K562 (cell line): Measurements from ENCODE around the gene SCUBE1. TPM values are rescaled to one million over a fixed set of nuclear protein-coding genes. Genes with fewer than 3 reads are reported as not detected.

Experiments used
- ATAC-seq: fragments of 200-7000 bp; cut with Tn5 transposase; 3 replicates; pipeline ENCODE4 v1.9.1; 2020; ENCODE audit warnings: moderate library complexity
- BruUV-seq: library from RNA; stranded (reverse); fragments of 400-500 nt; replicated peaks from 2 replicates; lab custom pipeline; 2021; lab: Mats Ljungman, UMichigan
- CTCF ChIA-PET: fragments of 300-600 bp; formaldehyde crosslinking; extraction: SDS; loops from one replicate; lab custom pipeline; 2021; ENCODE audit warnings: low intra/inter-chr PET ratio; lab: Yijun Ruan, JAX
- POLR2A ChIA-PET: fragments of 300-600, 350-650 bp; sonication (Branson Sonifier 250); formaldehyde crosslinking; extraction: SDS; loops from one replicate; lab custom pipeline; 2021; ENCODE audit warnings: antibody characterized with exemption, inconsistent platforms; lab: Yijun Ruan, JAX
- DNase-seq, 4 experiments: peaks; one replicate each; pipeline versions ENCODE4 v3.0.0 to v3.0.0-alpha.2; 2011 to 2018; ENCODE audit warnings: low spot score in 3 of 4, mixed read lengths in 3 of 4; ENCODE audit errors: extremely low read depth in 1 of 4
- FAIRE-seq: peaks from 2 replicates; lab custom pipeline; 2011; peaks lifted over from hg19 to GRCh38; lab: Jason Lieb, UNC
- H2AFZ ChIP-seq: 2 replicates; pipeline ENCODE4 v1.6.0; 2011; ENCODE audit warnings: low read depth, low read length, control low read depth, inconsistent platforms
- H3K27ac ChIP-seq: fragments of 200-600 bp; 3 replicates; pipeline ENCODE4 v1.8.0; 2011; ENCODE audit warnings: low read depth, mild to moderate bottlenecking, control low read depth, inconsistent platforms, low read length, moderate library complexity, mixed read lengths; ENCODE audit errors: extremely low read depth
- H3K27me3 ChIP-seq, 2 experiments: fragments of 300-600 bp in 1 of 2; 2 replicates in 1 of 2; 3 replicates in 1 of 2; pipeline versions ENCODE4 v1.6.0 to v1.8.0; 2011; ENCODE audit warnings: inconsistent platforms in 2 of 2, low read length in 2 of 2, mild to moderate bottlenecking in 1 of 2, mixed read lengths in 1 of 2, moderate library complexity in 1 of 2; ENCODE audit not compliant: control insufficient read depth in 2 of 2, insufficient read depth in 2 of 2
- H3K36me3 ChIP-seq: fragments of 300-600 bp; 3 replicates; pipeline ENCODE4 v1.8.0; 2011; ENCODE audit warnings: mild to moderate bottlenecking, low read length, inconsistent platforms; ENCODE audit not compliant: control insufficient read depth, insufficient read depth
- H3K4me1 ChIP-seq, 2 experiments: fragments of 200-600 bp in 1 of 2; replicated peaks in 1 of 2; 2 replicates in 1 of 2; 3 replicates in 1 of 2; pipeline versions ENCODE4 v1.5.1 to v1.8.0; 2011; ENCODE audit warnings: inconsistent platforms in 2 of 2, low read length in 2 of 2, mild to moderate bottlenecking in 1 of 2, mixed read lengths in 1 of 2, moderate library complexity in 1 of 2; ENCODE audit not compliant: control insufficient read depth in 2 of 2, insufficient read depth in 2 of 2
- H3K4me2 ChIP-seq: 2 replicates; pipeline ENCODE4 v1.6.1; 2011; ENCODE audit warnings: low read length, control low read depth, inconsistent platforms, mixed read lengths; ENCODE audit not compliant: insufficient read depth
- H3K4me3 ChIP-seq: fragments of 200-600 bp; sonication (generic), shearing (Covaris generic); 2 replicates; pipeline ENCODE4 v1.5.1; 2016; ENCODE audit warnings: control low read depth, inconsistent platforms
- H3K79me2 ChIP-seq: fragments of 200-600 bp; 3 replicates; pipeline ENCODE4 v1.8.0; 2011; ENCODE audit warnings: low read length, inconsistent platforms; ENCODE audit not compliant: control insufficient read depth, insufficient read depth
- H3K9ac ChIP-seq, 2 experiments: 2 replicates each; pipeline versions ENCODE4 v1.6.0 to v1.6.1; 2011; ENCODE audit warnings: low read depth in 2 of 2, low read length in 2 of 2, control low read depth in 1 of 2, inconsistent platforms in 1 of 2, mild to moderate bottlenecking in 1 of 2, mixed read lengths in 1 of 2; ENCODE audit not compliant: insufficient read depth in 1 of 2
- H3K9me1 ChIP-seq: one replicate; pipeline ENCODE4 v1.6.0; 2011; ENCODE audit warnings: inconsistent platforms, mild to moderate bottlenecking, low read length, moderate library complexity; ENCODE audit not compliant: control insufficient read depth, insufficient read depth
- H3K9me3 ChIP-seq: replicated peaks from 2 replicates; pipeline ENCODE4 v1.5.1; 2011; ENCODE audit warnings: low read depth, low read length, inconsistent platforms; ENCODE audit not compliant: control insufficient read depth, insufficient read depth
- H4K20me1 ChIP-seq: replicated peaks from 2 replicates; pipeline ENCODE4 v1.6.1; 2011; ENCODE audit warnings: low read length, inconsistent platforms, mixed read lengths; ENCODE audit not compliant: control insufficient read depth, insufficient read depth
- CBX3 ChIP-seq, 2 experiments: IDR thresholded peaks; 1 replicate in 1 of 2; 2 replicates in 1 of 2; pipeline ENCODE4 v1.6.1; 2012; ENCODE audit warnings: inconsistent platforms in 2 of 2, low read length in 2 of 2, borderline replicate concordance in 1 of 2, control low read depth in 1 of 2
- CCNT2 ChIP-seq: IDR thresholded peaks from 2 replicates; pipeline ENCODE4 v1.6.1; 2011; ENCODE audit warnings: borderline replicate concordance, low read depth, mild to moderate bottlenecking, moderate library complexity, mixed read lengths, low read length; ENCODE audit not compliant: insufficient read length; ENCODE audit errors: extremely low read depth
- PHB2 ChIP-seq: fragments of 450-650 bp; IDR thresholded peaks from 2 replicates; pipeline ENCODE4 v1.6.1; 2017; ENCODE audit warnings: low read depth
- POLR2G ChIP-seq: fragments of 200-400 bp; formaldehyde crosslinking; IDR thresholded peaks from 2 replicates; pipeline ENCODE4 v1.6.1; 2017; ENCODE audit warnings: low read depth, mild to moderate bottlenecking, antibody characterized with exemption, low read length, moderate library complexity
- RBFOX2 ChIP-seq: fragments of 200-400 bp; formaldehyde crosslinking; IDR thresholded peaks from 2 replicates; pipeline ENCODE4 v1.6.1; 2017; ENCODE audit warnings: low read depth, mild to moderate bottlenecking, low read length, moderate library complexity
- WGBS: fragments of 100-300 bp; shearing (Covaris generic); methylation state at CpG from one replicate; pipeline ENCODE4 v1.1.6; 2016; ENCODE audit warnings: low coverage, mixed read lengths; ENCODE audit not compliant: insufficient coverage; ENCODE audit errors: missing lambda C conversion rate; 5-methylcytosine and 5-hydroxymethylcytosine counted together
- in situ Hi-C: fragments of 300-500 bp; cut with MboI; formaldehyde crosslinking; loops from 4 replicates; pipeline ENCODE4 v1.15.0; 2018; ENCODE audit warnings: inconsistent platforms, mixed read lengths
- intact Hi-C: fragments of 100-400 bp; cut with micrococcal nuclease; formaldehyde crosslinking; loops from 2 replicates; pipeline ENCODE4 v1.14.2; 2022
- polyA plus RNA-seq, 8 experiments: library from polyadenylated mRNA; depleted of rRNA in 4 of 8; stranded (reverse) in 5 of 8; unstranded in 3 of 8; fragments of >200 nt; fragmentation: Nextera tagmentation in 2 of 8; fragmentation: Illumina TruSeq in 1 of 8; extraction: Ambion mirVana in 2 of 8; extraction: Trizol in 1 of 8; gene quantifications; 2 replicates each; pipeline versions ENCODE4 v1.2.1 to v1.2.3, GENCODE V29; 2011 to 2014; ENCODE audit warnings: inconsistent platforms in 1 of 8, missing spikeins in 1 of 8
- total RNA-seq, 7 experiments: library from RNA; depleted of rRNA in 6 of 7; stranded (reverse); fragments of >200 nt in 6 of 7; fragmentation: Illumina TruSeq in 2 of 7; extraction: Trizol in 2 of 7; gene quantifications; 2 replicates each; pipeline versions ENCODE4 v1.2.1 to v1.2.3, GENCODE V29; 2011 to 2021; ENCODE audit warnings: low replicate concordance in 1 of 7
- TF ChIP-seq, protein P1 (sequence below): fragments of 250-450 bp; sonication (Bioruptor Pico); IDR thresholded peaks from 2 replicates; pipeline ENCODE4 v1.4.0; 2020; ENCODE audit warnings: mild to moderate bottlenecking, moderate library complexity
- TF ChIP-seq, protein P2 (sequence below): sonication (generic); formaldehyde crosslinking; IDR thresholded peaks from 2 replicates; pipeline ENCODE4 v1.8.0; 2022; ENCODE audit warnings: mild to moderate bottlenecking, missing genetic modification reagents

SCUBE1 gene
- total and polyA plus RNA-seq, 9 of the 15 experiments (the other 6 are each of a cell fraction or from before 2014, with no cell fraction given) = 0.03 to 0.47 (median 0.29) TPM; not detected in 6

DNA sequence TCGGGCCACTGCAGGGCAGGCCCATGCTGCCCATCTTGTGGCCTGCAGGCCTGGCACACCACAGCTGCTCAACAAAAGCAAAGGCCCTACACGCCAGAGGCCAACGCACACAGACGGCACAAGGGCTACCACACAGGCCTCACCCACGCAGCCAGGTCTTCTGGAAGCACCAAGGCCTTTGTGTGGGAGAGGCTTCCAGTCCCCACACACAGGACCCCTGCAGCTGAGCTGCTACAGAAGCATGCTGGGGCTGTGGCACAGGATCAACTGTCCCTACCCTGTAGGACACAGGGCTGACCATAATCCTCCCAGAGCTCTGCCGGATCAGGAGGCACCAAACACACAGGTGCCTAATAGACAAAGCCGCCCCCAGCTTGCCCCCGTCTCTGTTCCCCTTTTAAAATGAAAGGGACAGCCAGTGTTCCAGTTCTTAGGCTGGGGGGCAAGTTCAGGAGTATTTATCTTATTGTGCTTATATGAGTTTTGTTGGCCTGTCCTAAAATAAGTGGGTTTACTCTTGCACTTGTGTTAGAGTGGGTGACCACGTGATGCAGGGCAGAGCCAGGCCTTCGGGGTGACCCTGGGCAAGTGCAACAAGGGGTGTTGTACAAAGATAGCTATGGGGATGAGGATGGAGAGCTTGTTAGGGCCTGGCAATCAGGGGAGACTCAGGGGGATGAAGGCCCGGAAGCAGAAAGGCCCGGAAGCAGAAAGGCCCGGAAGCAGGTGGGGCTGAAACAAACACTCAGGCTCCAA lies 161.7 kb downstream of the SCUBE1 start:
- intact Hi-C loops = no loop called here
- H4K20me1 ChIP-seq = no peaks in the 10 kb centered on the region
- H3K27me3 ChIP-seq = no peaks in the 10 kb centered on the region
- peak overlapping the region in 1 of 2 experiments; percentile 81; a peak in 1 of 4 replicates for H3K9ac ChIP-seq
- ChIA-PET CTCF (no interaction called here), POLR2A (interaction anchor here (1.0 kb wide), 1 partner anchor 182 kb away, joined by 3 read pairs; no protein-coding TSS in a partner anchor)
- no peak for FAIRE-seq
- H3K36me3 ChIP-seq = peaks cover 64% of the 10 kb centered on the region
- H3K4me1 ChIP-seq = peaks cover 23 to 50% of the 10 kb centered on the region in 2 experiments; a peak in 4 of 5 replicates
- H3K9me1 ChIP-seq = no peaks in the 10 kb centered on the region
- DNase-seq = no peak
- no TSS peak for BruUV-seq
- no peak for ATAC-seq
- H2AFZ ChIP-seq = no peak overlapping the region
- 89% methylated on average over 8 of the region's 13 CpGs for WGBS
- TF ChIP-seq PHB2 = no peak
- TF ChIP-seq POLR2G = peak; percentile 13; the same call in 1 of the 2 replicates
- TF ChIP-seq CBX3 (IDR thresholded peaks at IDR 0.05; ENCODE audit: borderline replicate concordance in 1 of 2, low read length in 2 of 2) = no peak
- TF ChIP-seq, protein P1, sequence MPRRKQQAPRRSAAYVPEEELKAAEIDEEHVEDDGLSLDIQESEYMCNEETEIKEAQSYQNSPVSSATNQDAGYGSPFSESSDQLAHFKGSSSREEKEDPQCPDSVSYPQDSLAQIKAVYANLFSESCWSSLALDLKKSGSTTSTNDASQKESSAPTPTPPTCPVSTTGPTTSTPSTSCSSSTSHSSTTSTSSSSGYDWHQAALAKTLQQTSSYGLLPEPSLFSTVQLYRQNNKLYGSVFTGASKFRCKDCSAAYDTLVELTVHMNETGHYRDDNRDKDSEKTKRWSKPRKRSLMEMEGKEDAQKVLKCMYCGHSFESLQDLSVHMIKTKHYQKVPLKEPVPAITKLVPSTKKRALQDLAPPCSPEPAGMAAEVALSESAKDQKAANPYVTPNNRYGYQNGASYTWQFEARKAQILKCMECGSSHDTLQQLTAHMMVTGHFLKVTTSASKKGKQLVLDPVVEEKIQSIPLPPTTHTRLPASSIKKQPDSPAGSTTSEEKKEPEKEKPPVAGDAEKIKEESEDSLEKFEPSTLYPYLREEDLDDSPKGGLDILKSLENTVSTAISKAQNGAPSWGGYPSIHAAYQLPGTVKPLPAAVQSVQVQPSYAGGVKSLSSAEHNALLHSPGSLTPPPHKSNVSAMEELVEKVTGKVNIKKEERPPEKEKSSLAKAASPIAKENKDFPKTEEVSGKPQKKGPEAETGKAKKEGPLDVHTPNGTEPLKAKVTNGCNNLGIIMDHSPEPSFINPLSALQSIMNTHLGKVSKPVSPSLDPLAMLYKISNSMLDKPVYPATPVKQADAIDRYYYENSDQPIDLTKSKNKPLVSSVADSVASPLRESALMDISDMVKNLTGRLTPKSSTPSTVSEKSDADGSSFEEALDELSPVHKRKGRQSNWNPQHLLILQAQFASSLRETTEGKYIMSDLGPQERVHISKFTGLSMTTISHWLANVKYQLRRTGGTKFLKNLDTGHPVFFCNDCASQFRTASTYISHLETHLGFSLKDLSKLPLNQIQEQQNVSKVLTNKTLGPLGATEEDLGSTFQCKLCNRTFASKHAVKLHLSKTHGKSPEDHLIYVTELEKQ = no peak
- no peak for TF ChIP-seq RBFOX2
- TF ChIP-seq CCNT2 = no peak
- TF ChIP-seq, protein P2, sequence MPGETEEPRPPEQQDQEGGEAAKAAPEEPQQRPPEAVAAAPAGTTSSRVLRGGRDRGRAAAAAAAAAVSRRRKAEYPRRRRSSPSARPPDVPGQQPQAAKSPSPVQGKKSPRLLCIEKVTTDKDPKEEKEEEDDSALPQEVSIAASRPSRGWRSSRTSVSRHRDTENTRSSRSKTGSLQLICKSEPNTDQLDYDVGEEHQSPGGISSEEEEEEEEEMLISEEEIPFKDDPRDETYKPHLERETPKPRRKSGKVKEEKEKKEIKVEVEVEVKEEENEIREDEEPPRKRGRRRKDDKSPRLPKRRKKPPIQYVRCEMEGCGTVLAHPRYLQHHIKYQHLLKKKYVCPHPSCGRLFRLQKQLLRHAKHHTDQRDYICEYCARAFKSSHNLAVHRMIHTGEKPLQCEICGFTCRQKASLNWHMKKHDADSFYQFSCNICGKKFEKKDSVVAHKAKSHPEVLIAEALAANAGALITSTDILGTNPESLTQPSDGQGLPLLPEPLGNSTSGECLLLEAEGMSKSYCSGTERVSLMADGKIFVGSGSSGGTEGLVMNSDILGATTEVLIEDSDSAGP (CRISPR knock-in tag) = no peak
- in situ Hi-C loops = no loop called here
- 0 out of 2 replicates have a peak, but pooled peaks cover 2% of the 10 kb centered on the region for H3K9me3 ChIP-seq
- no peak overlapping the region; the same call in 2 of the 3 replicates for H3K27ac ChIP-seq
- no peak overlapping the region for H3K4me3 ChIP-seq
- H3K4me2 ChIP-seq = no peak overlapping the region
- peaks cover 58% of the 10 kb centered on the region for H3K79me2 ChIP-seq
